Liver (tissue), 9 donors: Measurements from ENCODE around the gene BTBD6. TPM values are rescaled to one million over a fixed set of nuclear protein-coding genes. Genes with fewer than 3 reads are reported as not detected.

ENCODE experiments used
- DNase-seq: peaks from one replicate; pipeline ENCODE4 v3.0.0-alpha.2; 2017; ENCODE audit warnings: low spot score
- H3K27ac ChIP-seq, 2 donors: one replicate each; pipeline ENCODE4 v1.7.0; 2013; ENCODE audit warnings: inconsistent platforms in 2 of 2, low read length in 2 of 2, control low read depth in 1 of 2, low read depth in 1 of 2, mild to moderate bottlenecking in 1 of 2
- H3K27me3 ChIP-seq, 4 donors: one replicate each; pipeline versions ENCODE4 v1.6.1 to v1.7.0; 2013; ENCODE audit warnings: low read length in 3 of 4, inconsistent platforms in 1 of 4, mild to moderate bottlenecking in 1 of 4, moderate library complexity in 1 of 4; ENCODE audit not compliant: control insufficient read depth in 4 of 4, insufficient read depth in 4 of 4
- H3K36me3 ChIP-seq, 4 donors: one replicate each; pipeline versions ENCODE4 v1.6.1 to v1.7.0; 2013; ENCODE audit warnings: low read length in 3 of 4, mild to moderate bottlenecking in 3 of 4, low read depth in 1 of 4, moderate library complexity in 1 of 4; ENCODE audit not compliant: control insufficient read depth in 4 of 4, insufficient read depth in 3 of 4
- H3K4me1 ChIP-seq, 4 donors: one replicate each; pipeline versions ENCODE4 v1.6.1 to v1.7.0; 2013; ENCODE audit warnings: low read length in 3 of 4, mild to moderate bottlenecking in 3 of 4, moderate library complexity in 1 of 4; ENCODE audit not compliant: control insufficient read depth in 4 of 4, insufficient read depth in 4 of 4
- H3K4me3 ChIP-seq, 3 donors: one replicate each; pipeline versions ENCODE4 v1.6.1 to v1.7.0; 2013; ENCODE audit warnings: low read length in 3 of 3, control low read depth in 1 of 3, low read depth in 1 of 3, mild to moderate bottlenecking in 1 of 3
- H3K9ac ChIP-seq, 2 donors: one replicate each; pipeline ENCODE4 v1.7.0; 2013; ENCODE audit warnings: low read length in 2 of 2, mild to moderate bottlenecking in 2 of 2, moderate library complexity in 2 of 2, control low read depth in 1 of 2, low read depth in 1 of 2
- H3K9me3 ChIP-seq, 4 donors: one replicate each; pipeline versions ENCODE4 v1.6.1 to v1.7.0; 2013; ENCODE audit warnings: low read length in 3 of 4; ENCODE audit not compliant: control insufficient read depth in 4 of 4
- EGR1 ChIP-seq, 2 donors: IDR thresholded peaks; 2 replicates each; pipeline ENCODE4 v1.6.1; 2016 to 2018; ENCODE audit warnings: antibody characterized with exemption in 2 of 2, low read depth in 2 of 2
- FOXA1 ChIP-seq: IDR thresholded peaks from 2 replicates; pipeline ENCODE4 v1.6.1; 2016; ENCODE audit warnings: antibody characterized with exemption
- FOXA2 ChIP-seq: IDR thresholded peaks from 2 replicates; pipeline ENCODE4 v1.6.1; 2016; ENCODE audit warnings: antibody characterized with exemption
- GABPA ChIP-seq, 2 donors: IDR thresholded peaks in 1 of 2; conservative IDR thresholded peaks in 1 of 2; 2 replicates each; pipeline ENCODE4 v1.6.1; 2016; ENCODE audit warnings: antibody characterized with exemption in 2 of 2, mild to moderate bottlenecking in 1 of 2, moderate library complexity in 1 of 2
- HNF4A ChIP-seq, 2 donors: conservative IDR thresholded peaks; 2 replicates each; pipeline ENCODE4 v1.6.1; 2016; ENCODE audit warnings: antibody characterized with exemption in 2 of 2, mild to moderate bottlenecking in 2 of 2
- HNF4G ChIP-seq: IDR thresholded peaks from 2 replicates; pipeline ENCODE4 v1.6.1; 2016; ENCODE audit warnings: antibody characterized with exemption
- JUND ChIP-seq, 2 donors: IDR thresholded peaks; 2 replicates each; pipeline ENCODE4 v1.6.1; 2016; ENCODE audit warnings: antibody characterized with exemption in 2 of 2
- NR2F2 ChIP-seq: IDR thresholded peaks from 2 replicates; pipeline ENCODE4 v1.6.1; 2016; ENCODE audit warnings: antibody characterized with exemption
- RAD21 ChIP-seq, 2 donors: IDR thresholded peaks; 2 replicates each; pipeline ENCODE4 v1.6.1; 2016; ENCODE audit warnings: antibody characterized with exemption in 2 of 2, mild to moderate bottlenecking in 2 of 2
- REST ChIP-seq: IDR thresholded peaks from 2 replicates; pipeline ENCODE4 v1.6.1; 2016; ENCODE audit warnings: antibody characterized with exemption, mild to moderate bottlenecking
- RXRA ChIP-seq, 2 donors: IDR thresholded peaks; 2 replicates each; pipeline ENCODE4 v1.6.1; 2017 to 2018; ENCODE audit warnings: antibody characterized with exemption in 2 of 2, mild to moderate bottlenecking in 1 of 2
- SP1 ChIP-seq: IDR thresholded peaks from 2 replicates; pipeline ENCODE4 v1.6.1; 2018; ENCODE audit warnings: antibody characterized with exemption, mild to moderate bottlenecking
- TAF1 ChIP-seq: conservative IDR thresholded peaks from 2 replicates; pipeline ENCODE4 v1.6.1; 2016; ENCODE audit warnings: antibody characterized with exemption, mild to moderate bottlenecking
- YY1 ChIP-seq: IDR thresholded peaks from 2 replicates; pipeline ENCODE4 v1.6.1; 2016; ENCODE audit warnings: antibody characterized with exemption, mild to moderate bottlenecking
- ZBTB33 ChIP-seq: IDR thresholded peaks from 2 replicates; pipeline ENCODE4 v1.6.1; 2016; ENCODE audit warnings: antibody characterized with exemption
- WGBS: extraction: QIAGEN DNeasy Blood & Tissue Kit; methylation state at CpG from one replicate; pipeline ENCODE4 v1.1.7; 2013; 5-methylcytosine and 5-hydroxymethylcytosine counted together
- polyA plus RNA-seq, 2 donors: library from polyadenylated mRNA; stranded (reverse) in 1 of 2; unstranded in 1 of 2; fragments of 200-250 nt in 1 of 2; fragments of >200 nt in 1 of 2; fragmentation: Nextera tagmentation in 1 of 2; extraction: Ambion mirVana in 1 of 2; gene quantifications; one replicate each; pipeline versions ENCODE4 v1.2.1 to v1.2.3, GENCODE V29; 2013 to 2015
- total RNA-seq, 2 donors: library from RNA; depleted of rRNA; stranded (reverse); fragments of >200 nt; gene quantifications; one replicate each; pipeline ENCODE4 v1.2.3, GENCODE V29; 2014
- TF ChIP-seq, protein P1 (sequence below): fragments of 150-350 bp; IDR thresholded peaks from 2 replicates; pipeline ENCODE4 v1.5.1; 2017; ENCODE audit warnings: improper control_type of control experiment, low read depth, low read length; ENCODE audit not compliant: missing input control
- TF ChIP-seq, protein P2 (sequence below): IDR thresholded peaks from 2 replicates; pipeline ENCODE4 v1.6.1; 2016; ENCODE audit warnings: antibody characterized with exemption
- donor health status: healthy.
- donor health status: healthy.
- donor health status: healthy.
- donor health status: healthy.
- donor health status: healthy.

Gene BTBD6
- total and polyA plus RNA-seq, 4 donors: 5.8 to 18.1 (median 16.7) TPM

DNA sequence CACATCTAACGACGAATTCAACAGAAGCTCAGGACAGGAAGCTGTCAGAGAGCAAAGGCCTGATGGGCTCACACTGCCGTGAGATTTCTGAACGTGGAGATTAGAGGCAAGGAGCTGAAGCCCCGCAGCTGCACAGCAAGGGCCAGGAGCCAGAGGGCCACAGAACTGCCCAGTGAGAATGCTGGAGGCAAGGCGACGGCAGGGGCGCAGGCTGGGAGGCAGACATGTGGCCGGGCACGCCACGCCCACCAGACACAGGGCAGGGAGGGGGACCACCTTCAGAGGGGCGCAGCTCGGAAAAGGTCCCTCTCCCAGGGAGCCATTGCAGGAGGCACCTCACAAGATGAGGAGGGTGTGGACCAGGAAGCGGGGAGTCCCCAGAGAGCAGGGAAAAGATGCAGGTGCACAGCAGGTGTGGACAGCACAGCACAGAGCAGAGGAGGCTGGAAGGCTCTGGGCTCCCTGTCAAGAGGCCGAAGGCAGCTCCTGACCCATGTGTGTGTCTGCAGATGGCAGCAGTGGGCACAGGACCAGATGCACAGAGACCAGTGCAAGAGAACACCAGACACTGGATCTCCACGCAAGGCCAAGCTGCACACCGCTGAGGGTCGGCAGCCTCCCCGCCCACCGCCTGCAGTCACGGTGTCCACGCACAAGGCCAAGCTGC is 23.0 kb downstream of the BTBD6 start:
- WGBS: 95% methylated on average over 22 of the region's 22 CpGs
- Histone ChIP-seq H3K27me3 (no peaks in the 10 kb centered on the region), H3K9me3 (no peaks in the 10 kb centered on the region), H3K4me1 (peaks cover 0 to 3% (median under 1%) of the 10 kb centered on the region in 4 donors), H3K9ac (no peak overlapping the region), H3K27ac (no peak overlapping the region), H3K36me3 (peaks cover 0 to 6% (median 1%) of the 10 kb centered on the region in 4 donors), H3K4me3 (no peak overlapping the region)
- TF ChIP-seq, protein P1, sequence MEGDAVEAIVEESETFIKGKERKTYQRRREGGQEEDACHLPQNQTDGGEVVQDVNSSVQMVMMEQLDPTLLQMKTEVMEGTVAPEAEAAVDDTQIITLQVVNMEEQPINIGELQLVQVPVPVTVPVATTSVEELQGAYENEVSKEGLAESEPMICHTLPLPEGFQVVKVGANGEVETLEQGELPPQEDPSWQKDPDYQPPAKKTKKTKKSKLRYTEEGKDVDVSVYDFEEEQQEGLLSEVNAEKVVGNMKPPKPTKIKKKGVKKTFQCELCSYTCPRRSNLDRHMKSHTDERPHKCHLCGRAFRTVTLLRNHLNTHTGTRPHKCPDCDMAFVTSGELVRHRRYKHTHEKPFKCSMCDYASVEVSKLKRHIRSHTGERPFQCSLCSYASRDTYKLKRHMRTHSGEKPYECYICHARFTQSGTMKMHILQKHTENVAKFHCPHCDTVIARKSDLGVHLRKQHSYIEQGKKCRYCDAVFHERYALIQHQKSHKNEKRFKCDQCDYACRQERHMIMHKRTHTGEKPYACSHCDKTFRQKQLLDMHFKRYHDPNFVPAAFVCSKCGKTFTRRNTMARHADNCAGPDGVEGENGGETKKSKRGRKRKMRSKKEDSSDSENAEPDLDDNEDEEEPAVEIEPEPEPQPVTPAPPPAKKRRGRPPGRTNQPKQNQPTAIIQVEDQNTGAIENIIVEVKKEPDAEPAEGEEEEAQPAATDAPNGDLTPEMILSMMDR: no peak
- TF ChIP-seq RXRA (IDR thresholded peaks at IDR 0.05) (no peak), TAF1 (no peak), GABPA (IDR thresholded peaks at IDR 0.05 in 1 of 2, conservative IDR thresholded peaks at IDR 0.05 in 1 of 2) (no peak), NR2F2 (no peak), HNF4A (conservative IDR thresholded peaks at IDR 0.05) (no peak), EGR1 (IDR thresholded peaks at IDR 0.05; ENCODE audit: low read depth in 2 of 2) (no peak), FOXA2 (no peak), HNF4G (no peak), FOXA1 (no peak), YY1 (no peak), JUND (IDR thresholded peaks at IDR 0.05) (no peak)
- no peak for DNase-seq

DNA sequence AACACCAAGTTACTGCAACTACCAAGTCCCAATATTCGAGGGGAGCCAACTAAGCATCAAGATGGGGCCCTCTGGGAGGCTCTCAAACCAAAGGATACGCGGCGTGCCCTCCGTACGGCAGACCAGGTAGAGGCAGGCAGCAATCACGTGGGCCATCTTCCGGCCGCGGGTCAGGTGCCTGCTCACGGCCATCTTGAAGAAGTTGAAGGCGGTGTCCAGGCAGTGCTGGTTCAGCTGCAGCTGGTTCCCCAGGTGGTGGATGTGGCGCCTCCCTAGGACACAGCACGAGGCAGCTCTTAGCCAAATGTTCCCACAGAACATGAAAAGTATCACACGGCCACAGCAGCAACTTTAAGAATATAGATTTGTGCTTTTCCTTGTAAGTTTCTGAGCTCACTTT is 24.3 kb downstream of the BTBD6 start:
- Histone ChIP-seq H3K4me3 (no peak overlapping the region), H3K27ac (no peak overlapping the region), H3K27me3 (no peaks in the 10 kb centered on the region), H3K9ac (no peak overlapping the region), H3K36me3 (peaks cover 0 to 6% (median 1%) of the 10 kb centered on the region in 4 donors), H3K4me1 (peaks cover 0 to 3% (median under 1%) of the 10 kb centered on the region in 4 donors), H3K9me3 (no peaks in the 10 kb centered on the region)
- 92% methylated on average over 15 of the region's 15 CpGs for WGBS
- DNase-seq: no peak
- TF ChIP-seq YY1: no peak
- no peak for TF ChIP-seq TAF1
- TF ChIP-seq GABPA (IDR thresholded peaks at IDR 0.05 in 1 of 2, conservative IDR thresholded peaks at IDR 0.05 in 1 of 2): no peak
- TF ChIP-seq, protein P1: no peak
- no peak for TF ChIP-seq HNF4G
- no peak for TF ChIP-seq FOXA1
- TF ChIP-seq, protein P2, sequence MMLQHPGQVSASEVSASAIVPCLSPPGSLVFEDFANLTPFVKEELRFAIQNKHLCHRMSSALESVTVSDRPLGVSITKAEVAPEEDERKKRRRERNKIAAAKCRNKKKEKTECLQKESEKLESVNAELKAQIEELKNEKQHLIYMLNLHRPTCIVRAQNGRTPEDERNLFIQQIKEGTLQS: no peak
- no peak for TF ChIP-seq FOXA2
- TF ChIP-seq SP1: no peak
- no peak for TF ChIP-seq RXRA (IDR thresholded peaks at IDR 0.05)
- TF ChIP-seq REST: no peak
- TF ChIP-seq ZBTB33: no peak
- TF ChIP-seq HNF4A (conservative IDR thresholded peaks at IDR 0.05): no peak
- no peak for TF ChIP-seq JUND (IDR thresholded peaks at IDR 0.05)
- TF ChIP-seq EGR1 (IDR thresholded peaks at IDR 0.05; ENCODE audit: low read depth in 2 of 2): no peak
- TF ChIP-seq RAD21 (IDR thresholded peaks at IDR 0.05): no peak
